HFF-Myc (cell line): ENCODE measurements around the gene CCDC167.

Experiments
- DNase-seq: peaks from one replicate; pipeline ENCODE4 v3.0.0-alpha.2; 2011; ENCODE audit warnings: low read depth; ENCODE audit errors: extremely low read depth
- H3K4me3 ChIP-seq: replicated peaks from 2 replicates; pipeline ENCODE4 v1.5.1; 2011; ENCODE audit warnings: low read depth, mild to moderate bottlenecking, control low read depth, low read length
- TF ChIP-seq, protein P1 (sequence below): IDR thresholded peaks from 2 replicates; pipeline ENCODE4 v1.5.1; 2012; ENCODE audit warnings: mild to moderate bottlenecking, low read depth, low read length, control low read depth; ENCODE audit errors: missing control alignments

CCDC167 gene

DNA sequence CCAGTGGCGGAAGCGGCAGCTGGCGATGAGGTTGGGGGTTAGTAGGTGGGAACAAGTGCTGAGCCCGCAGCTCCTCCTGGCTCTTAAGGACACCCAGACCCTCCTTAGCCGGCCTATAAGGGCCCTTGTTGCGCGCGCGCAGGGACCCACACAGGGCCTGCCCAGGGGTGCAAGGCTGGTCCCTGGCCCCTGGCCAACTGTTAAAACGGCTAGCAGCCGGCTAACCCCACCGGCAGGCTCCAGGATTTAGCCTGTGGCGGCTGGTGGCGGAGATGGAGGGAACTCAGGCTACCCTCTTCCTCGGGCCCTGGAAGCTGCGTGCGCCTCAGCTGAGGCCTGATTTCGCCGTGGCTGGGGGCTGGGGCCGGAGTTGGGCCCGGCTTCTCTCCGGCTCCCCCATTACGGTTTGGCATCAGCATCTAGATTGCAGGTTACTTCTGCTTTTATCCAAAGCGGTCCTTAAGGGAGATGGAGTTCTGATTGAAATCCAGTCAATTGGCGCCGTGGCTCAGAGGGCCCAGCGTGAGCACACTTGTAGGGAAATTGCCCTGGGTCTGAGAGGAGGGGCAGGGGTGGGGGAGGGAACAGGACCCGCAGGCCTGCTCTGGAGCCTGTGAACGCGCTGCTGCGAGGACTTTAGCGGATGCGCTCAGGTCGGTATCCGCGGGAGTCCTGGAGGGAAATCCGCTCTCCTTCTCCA lies 36.9 kb upstream of the CCDC167 start:
- no peak for DNase-seq
- TF ChIP-seq, protein P1, sequence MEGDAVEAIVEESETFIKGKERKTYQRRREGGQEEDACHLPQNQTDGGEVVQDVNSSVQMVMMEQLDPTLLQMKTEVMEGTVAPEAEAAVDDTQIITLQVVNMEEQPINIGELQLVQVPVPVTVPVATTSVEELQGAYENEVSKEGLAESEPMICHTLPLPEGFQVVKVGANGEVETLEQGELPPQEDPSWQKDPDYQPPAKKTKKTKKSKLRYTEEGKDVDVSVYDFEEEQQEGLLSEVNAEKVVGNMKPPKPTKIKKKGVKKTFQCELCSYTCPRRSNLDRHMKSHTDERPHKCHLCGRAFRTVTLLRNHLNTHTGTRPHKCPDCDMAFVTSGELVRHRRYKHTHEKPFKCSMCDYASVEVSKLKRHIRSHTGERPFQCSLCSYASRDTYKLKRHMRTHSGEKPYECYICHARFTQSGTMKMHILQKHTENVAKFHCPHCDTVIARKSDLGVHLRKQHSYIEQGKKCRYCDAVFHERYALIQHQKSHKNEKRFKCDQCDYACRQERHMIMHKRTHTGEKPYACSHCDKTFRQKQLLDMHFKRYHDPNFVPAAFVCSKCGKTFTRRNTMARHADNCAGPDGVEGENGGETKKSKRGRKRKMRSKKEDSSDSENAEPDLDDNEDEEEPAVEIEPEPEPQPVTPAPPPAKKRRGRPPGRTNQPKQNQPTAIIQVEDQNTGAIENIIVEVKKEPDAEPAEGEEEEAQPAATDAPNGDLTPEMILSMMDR: no peak
- H3K4me3 ChIP-seq: no peak overlapping the region

DNA sequence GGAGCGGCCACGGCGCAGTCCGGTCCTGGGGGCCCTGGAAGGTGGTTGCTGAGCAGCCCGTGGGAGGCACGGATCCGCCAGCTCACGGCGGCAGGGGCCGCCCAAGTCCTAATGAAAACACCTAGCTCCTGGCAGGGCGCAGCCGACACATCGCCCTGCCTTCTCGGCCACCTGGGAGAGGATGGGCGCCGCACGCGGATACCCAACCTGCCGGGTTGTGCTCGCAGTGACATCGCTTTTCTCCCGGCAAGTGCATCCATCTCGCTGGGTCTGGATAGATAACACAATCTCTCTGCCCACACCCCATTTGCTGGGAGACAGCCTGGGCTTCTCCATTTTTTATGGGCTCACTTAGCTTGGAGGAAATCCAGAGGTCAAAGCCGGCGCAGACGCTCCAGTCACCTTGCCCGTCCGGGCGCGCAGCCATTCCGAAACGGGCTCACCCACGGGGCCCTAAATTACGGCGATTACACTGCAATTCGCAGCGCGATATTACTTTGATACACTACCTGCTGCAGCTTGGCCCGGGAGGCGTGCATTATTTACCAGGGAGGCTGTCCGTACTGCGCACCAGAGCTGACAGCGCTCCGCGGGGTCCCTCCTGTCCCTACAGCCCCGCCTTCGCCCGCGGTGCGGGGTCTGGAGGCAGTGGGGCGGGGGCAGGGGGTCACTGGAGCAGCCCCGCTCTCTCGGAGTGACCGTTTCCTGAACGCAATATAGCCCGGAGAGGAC lies 36.2 kb upstream of the CCDC167 start:
- no peak for DNase-seq
- H3K4me3 ChIP-seq: 0 out of 2 replicates have a peak overlapping the region, but pooled peaks have one; percentile 0
- TF ChIP-seq, protein P1: no peak

DNA sequence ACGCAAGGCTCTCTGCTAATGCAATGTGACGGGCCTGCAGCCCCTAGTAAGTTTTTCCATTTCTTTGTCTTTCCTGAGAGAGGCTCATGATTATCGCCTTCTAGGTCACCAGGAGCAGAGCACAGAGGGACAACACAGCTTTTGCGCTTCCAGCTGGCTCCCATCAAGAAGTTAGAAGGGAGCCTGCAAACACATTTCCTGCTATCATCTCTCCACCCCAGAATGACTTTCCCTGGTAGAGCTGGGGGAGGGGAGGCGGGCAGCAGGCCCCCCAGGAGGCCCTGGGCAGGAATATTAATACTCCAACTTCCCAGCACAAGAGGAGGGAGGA lies 35.7 kb upstream of the CCDC167 start:
- DNase-seq: no peak
- TF ChIP-seq, protein P1: no peak
- no peak overlapping the region for H3K4me3 ChIP-seq

DNA sequence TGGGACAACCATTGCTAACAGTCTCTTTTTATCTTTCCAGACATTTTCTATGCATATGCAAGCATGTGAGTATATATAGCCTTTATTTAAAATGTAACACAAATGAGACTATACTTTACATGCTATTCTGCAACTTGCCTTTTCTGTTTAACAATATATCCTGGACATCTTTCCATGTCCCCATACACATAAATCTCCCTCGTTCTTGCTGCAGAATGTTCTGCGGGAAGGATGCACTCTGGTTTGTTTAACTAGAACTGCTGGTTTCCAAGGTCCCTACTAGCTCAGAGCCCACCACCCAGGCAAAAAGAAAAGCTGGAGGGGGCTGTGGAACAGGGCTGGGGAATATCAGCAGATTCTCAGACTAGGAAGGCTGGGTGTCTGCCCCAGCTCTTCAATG lies 35.2 kb upstream of the CCDC167 start:
- no peak overlapping the region for H3K4me3 ChIP-seq
- no peak for DNase-seq
- TF ChIP-seq, protein P1: no peak

DNA sequence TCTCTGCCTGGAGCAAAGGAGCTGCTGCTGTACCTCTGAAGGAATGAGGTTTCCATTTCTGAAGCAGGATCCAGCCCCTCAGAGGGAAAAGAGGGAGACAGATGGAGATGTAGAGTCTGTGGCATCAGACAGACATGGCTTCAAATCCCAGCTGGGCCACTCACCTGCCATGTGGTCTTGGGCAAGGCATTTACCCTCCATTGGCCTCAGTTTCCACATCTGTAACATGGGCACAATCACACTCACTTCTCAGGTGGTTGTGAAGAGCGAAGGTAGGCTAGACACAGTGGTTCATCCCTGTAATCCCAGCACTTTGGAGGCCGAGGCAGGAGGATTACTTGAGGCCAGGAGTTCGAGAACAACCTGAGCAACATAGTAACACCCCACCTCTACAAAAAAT lies 32.4 kb upstream of the CCDC167 start:
- TF ChIP-seq, protein P1: no peak
- no peak for DNase-seq
- H3K4me3 ChIP-seq: no peak overlapping the region

DNA sequence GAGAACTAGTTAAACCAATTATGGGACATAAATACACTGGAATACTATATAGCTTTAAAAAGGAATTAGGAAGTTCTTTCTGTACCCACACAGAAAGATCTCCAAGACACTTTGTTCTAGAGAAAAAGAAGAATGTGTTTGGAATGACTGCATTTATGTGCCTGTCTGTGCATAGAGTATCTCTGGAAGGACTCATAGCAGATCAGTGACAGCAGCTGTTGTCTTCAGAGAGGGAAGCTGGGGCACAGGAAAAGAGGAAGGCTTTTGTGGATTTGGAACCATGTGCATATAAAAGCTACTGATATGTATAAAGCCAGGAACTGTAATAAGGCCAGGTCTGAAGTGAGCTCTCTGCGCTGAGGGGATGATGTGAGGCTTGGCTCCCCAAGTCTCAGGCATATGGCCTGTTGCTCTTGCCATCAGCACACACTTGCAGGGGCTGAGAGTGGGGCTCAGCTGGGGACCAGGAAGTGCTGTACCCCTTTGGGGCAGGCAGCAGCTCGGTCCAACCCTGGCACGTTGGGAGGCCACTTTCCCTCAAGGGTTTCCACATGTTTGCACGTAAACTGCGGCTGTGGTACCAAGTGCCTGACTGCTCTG lies 31.8 kb upstream of the CCDC167 start:
- H3K4me3 ChIP-seq: no peak overlapping the region
- TF ChIP-seq, protein P1: no peak
- no peak for DNase-seq
